RWPE1 (cell line): ENCODE results near the gene DDX60.

Experiments
- CTCF ChIA-PET: fragments of 350-600 bp; sonication (Branson Sonifier 250); formaldehyde crosslinking; extraction: SDS; loops from one replicate; lab custom pipeline; 2021; lab: Yijun Ruan, JAX
- POLR2A ChIA-PET: fragments of 400-600 bp; formaldehyde crosslinking; extraction: SDS; loops from one replicate; lab custom pipeline; 2020; ENCODE audit warnings: antibody characterized with exemption; ENCODE audit not compliant: low non-redundant PET; lab: Yijun Ruan, JAX
- DNase-seq: peaks from one replicate; pipeline ENCODE4 v3.0.0; 2012; ENCODE audit warnings: low spot score
- H3K27ac ChIP-seq: fragments of 450-650 bp; 2 replicates; pipeline ENCODE4 v1.5.1; 2017
- TF ChIP-seq, protein P1 (sequence below): fragments of 450-650 bp; conservative IDR thresholded peaks from 2 replicates; pipeline ENCODE4 v1.5.1; 2017; ENCODE audit warnings: low read depth, mild to moderate bottlenecking

Gene DDX60

DNA sequence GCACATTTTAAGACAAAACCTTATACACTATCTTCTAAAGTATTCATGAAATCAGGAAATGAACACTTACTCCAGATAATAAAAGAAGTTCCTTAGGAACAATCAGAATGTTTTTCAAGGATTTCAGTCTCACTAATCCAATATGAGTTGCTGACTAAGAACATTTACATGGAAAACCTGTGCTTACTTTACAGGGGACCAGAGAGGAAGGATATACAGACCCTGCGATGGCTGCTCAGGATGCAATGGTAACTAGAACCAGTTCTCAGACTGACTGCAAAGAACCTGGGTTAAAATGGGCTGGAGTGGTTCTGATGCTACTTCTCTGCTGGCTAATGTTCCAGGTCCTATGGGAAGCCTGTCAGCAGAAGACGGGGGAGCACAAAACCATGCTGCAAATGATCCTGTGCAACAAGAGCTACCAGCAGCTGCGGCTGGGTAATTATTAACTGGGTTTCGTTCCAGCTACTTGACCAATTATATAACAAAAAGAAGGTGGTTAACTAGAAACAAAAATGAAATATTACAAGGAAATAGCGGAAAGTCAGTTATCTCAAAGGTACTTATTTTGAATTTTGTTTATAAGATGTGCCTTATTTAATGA, 140.9 kb downstream of the DDX60 start:
- TF ChIP-seq, protein P1, sequence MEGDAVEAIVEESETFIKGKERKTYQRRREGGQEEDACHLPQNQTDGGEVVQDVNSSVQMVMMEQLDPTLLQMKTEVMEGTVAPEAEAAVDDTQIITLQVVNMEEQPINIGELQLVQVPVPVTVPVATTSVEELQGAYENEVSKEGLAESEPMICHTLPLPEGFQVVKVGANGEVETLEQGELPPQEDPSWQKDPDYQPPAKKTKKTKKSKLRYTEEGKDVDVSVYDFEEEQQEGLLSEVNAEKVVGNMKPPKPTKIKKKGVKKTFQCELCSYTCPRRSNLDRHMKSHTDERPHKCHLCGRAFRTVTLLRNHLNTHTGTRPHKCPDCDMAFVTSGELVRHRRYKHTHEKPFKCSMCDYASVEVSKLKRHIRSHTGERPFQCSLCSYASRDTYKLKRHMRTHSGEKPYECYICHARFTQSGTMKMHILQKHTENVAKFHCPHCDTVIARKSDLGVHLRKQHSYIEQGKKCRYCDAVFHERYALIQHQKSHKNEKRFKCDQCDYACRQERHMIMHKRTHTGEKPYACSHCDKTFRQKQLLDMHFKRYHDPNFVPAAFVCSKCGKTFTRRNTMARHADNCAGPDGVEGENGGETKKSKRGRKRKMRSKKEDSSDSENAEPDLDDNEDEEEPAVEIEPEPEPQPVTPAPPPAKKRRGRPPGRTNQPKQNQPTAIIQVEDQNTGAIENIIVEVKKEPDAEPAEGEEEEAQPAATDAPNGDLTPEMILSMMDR: no peak
- ChIA-PET POLR2A (no interaction called here), CTCF (no interaction called here)
- DNase-seq: no peak
- no peak overlapping the region for H3K27ac ChIP-seq

GRCh38 chr4:168174308-168174707, 144.2 kb downstream of the DDX60 start:
- POLR2A ChIA-PET: no interaction called here
- CTCF ChIA-PET: no interaction called here
- TF ChIP-seq, protein P1: no peak
- H3K27ac ChIP-seq: no peak overlapping the region
- DNase-seq: no peak

- CTCF ChIA-PET: interaction anchor here (0.6 to 1.3 kb wide), 3 partner anchors 14 to 300 kb away, joined by 3 to 7 read pairs (median 3); no protein-coding TSS in a partner anchor
Observed at GRCh38 chr4:168167714-168168284, 150.8 kb downstream of the DDX60 start.

More at GRCh38 chr4:168167714-168168284, 150.8 kb downstream of the DDX60 start:
- POLR2A ChIA-PET: no interaction called here
- DNase-seq: no peak
- TF ChIP-seq, protein P1: no peak
- no peak overlapping the region for H3K27ac ChIP-seq
